Right lobe of liver (tissue), 4 donors: ENCODE results near the gene CYP8B1.

Experiments used
- CTCF ChIP-seq, 4 donors: fragments of 200-600 bp in 3 of 4; fragments of 450-650 bp in 1 of 4; IDR thresholded peaks; one replicate each; pipeline versions ENCODE4 v1.5.1 to v1.8.0; 2016 to 2022; ENCODE audit warnings: antibody characterized with exemption in 4 of 4, mild to moderate bottlenecking in 2 of 4
- POLR2A ChIP-seq: fragments of 450-650 bp; IDR thresholded peaks from one replicate; pipeline ENCODE4 v1.6.1; 2017; ENCODE audit warnings: antibody characterized with exemption, mild to moderate bottlenecking
- donor health status: DM: no; HTN: no; CAD: no.
- donor health status: DM: no; HTN: no; CAD: no.
- donor health status: DM: no; HTN: yes; CAD: no.

DNA sequence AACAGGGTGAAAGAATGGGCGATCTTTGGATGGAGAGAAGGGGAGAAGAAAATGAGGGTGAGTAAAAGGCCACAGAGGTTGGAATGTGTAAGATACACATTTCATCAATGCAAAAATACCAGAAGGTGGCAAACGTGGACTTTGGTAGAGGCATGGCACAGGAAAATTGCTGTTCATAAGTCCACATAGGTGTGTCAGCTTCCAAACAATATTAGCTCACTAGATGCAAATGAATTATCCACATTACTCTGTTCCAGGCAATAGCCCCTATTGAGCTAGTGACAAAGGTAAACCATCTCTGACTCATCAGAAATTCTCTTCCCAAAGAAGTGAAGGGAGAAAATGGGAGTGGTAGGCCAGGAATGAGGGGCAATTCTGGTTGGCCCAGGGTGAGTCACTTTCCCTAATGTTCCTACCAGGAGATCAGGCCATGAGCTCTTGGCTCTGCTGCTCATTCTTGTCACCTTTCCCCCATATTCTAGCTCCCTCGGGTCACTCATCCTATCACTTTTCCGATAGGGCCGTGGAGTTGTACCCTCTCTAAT, 46.5 kb downstream of the CYP8B1 start:
- TF ChIP-seq CTCF (IDR thresholded peaks at IDR 0.05) (no peak), POLR2A (no peak)
